CD8-positive, alpha-beta memory T cell (primary cell): Measurements from ENCODE around the gene AGRN. TPM values are rescaled to one million over a fixed set of nuclear protein-coding genes. Genes with fewer than 3 reads are reported as not detected.
A peak's percentile ranks its signal among the peaks of the same experiment; 100 is the strongest.

ENCODE experiments used
- CTCF ChIA-PET: fragments of 350-600 bp; sonication (Branson Sonifier 250); formaldehyde crosslinking; loops from one replicate; lab custom pipeline; 2021; ENCODE audit warnings: antibody characterized with exemption; lab: Charles Lee
- POLR2A ChIA-PET: fragments of 350-600 bp; sonication (Branson Sonifier 250); formaldehyde crosslinking; loops from one replicate; lab custom pipeline; 2021; ENCODE audit warnings: antibody characterized with exemption; lab: Charles Lee
- DNase-seq, 5 donors: peaks; one replicate each; pipeline versions ENCODE4 v3.0.0 to v3.0.0-alpha.2; 2020 to 2022; ENCODE audit warnings: mixed read lengths in 1 of 5
- H3K27ac ChIP-seq: one replicate; pipeline ENCODE4 v1.7.0; 2013; ENCODE audit warnings: low read depth, mild to moderate bottlenecking, low read length, moderate library complexity
- H3K27me3 ChIP-seq: 2 replicates; pipeline ENCODE4 v1.7.0; 2013; ENCODE audit warnings: low read length, mild to moderate bottlenecking; ENCODE audit not compliant: insufficient read depth, poor library complexity, severe bottlenecking
- H3K36me3 ChIP-seq: 2 replicates; pipeline ENCODE4 v1.7.0; 2013; ENCODE audit warnings: mild to moderate bottlenecking, low read length, moderate library complexity; ENCODE audit not compliant: insufficient read depth
- H3K4me1 ChIP-seq: 2 replicates; pipeline ENCODE4 v1.7.0; 2013; ENCODE audit warnings: mild to moderate bottlenecking, low read length, moderate library complexity; ENCODE audit not compliant: insufficient read depth
- H3K4me3 ChIP-seq: 2 replicates; pipeline ENCODE4 v1.7.0; 2013; ENCODE audit warnings: mild to moderate bottlenecking, low read length
- H3K9me3 ChIP-seq: 2 replicates; pipeline ENCODE4 v1.7.0; 2013; ENCODE audit warnings: mild to moderate bottlenecking, low read length
- H3K27ac Mint-ChIP-seq, 8 donors: one replicate each; pipeline ENCODE4 v1.8.0; 2020 to 2021; ENCODE audit warnings: mixed read lengths in 8 of 8, mild to moderate bottlenecking in 6 of 8, inconsistent platforms in 3 of 8, moderate library complexity in 3 of 8
- H3K27me3 Mint-ChIP-seq, 2 donors: one replicate each; pipeline ENCODE4 v1.8.0; 2020 to 2021; ENCODE audit warnings: mixed read lengths in 2 of 2, mild to moderate bottlenecking in 1 of 2, moderate library complexity in 1 of 2
- H3K36me3 Mint-ChIP-seq, 3 donors: one replicate each; pipeline ENCODE4 v1.8.0; 2020 to 2021; ENCODE audit warnings: mixed read lengths in 3 of 3, inconsistent platforms in 1 of 3, mild to moderate bottlenecking in 1 of 3
- H3K4me1 Mint-ChIP-seq, 3 donors: one replicate each; pipeline ENCODE4 v1.8.0; 2020 to 2021; ENCODE audit warnings: mixed read lengths in 3 of 3, inconsistent platforms in 1 of 3, mild to moderate bottlenecking in 1 of 3
- H3K4me3 Mint-ChIP-seq, 7 donors: one replicate each; pipeline ENCODE4 v1.8.0; 2020 to 2021; ENCODE audit warnings: mixed read lengths in 7 of 7, mild to moderate bottlenecking in 6 of 7, moderate library complexity in 4 of 7, inconsistent platforms in 2 of 7
- H3K9me3 Mint-ChIP-seq, 5 donors: one replicate each; pipeline ENCODE4 v1.8.0; 2020 to 2022; ENCODE audit warnings: mixed read lengths in 5 of 5, mild to moderate bottlenecking in 3 of 5, moderate library complexity in 2 of 5, inconsistent platforms in 1 of 5
- polyA plus RNA-seq: library from polyadenylated mRNA; unstranded; fragments of 300-500 nt; fragmentation: Illumina TruSeq; gene quantifications from one replicate; pipeline ENCODE4 v1.2.3, GENCODE V29; 2021
- total RNA-seq, 2 experiments: library from RNA; stranded (reverse); gene quantifications; one replicate each; pipeline ENCODE4 v1.2.3, GENCODE V29; 2021

AGRN gene
- total and polyA plus RNA-seq, 3 experiments from 2014 or later = 7.1 to 8.0 TPM; not detected in 1

GRCh38 chr1:1084372-1085170 lies 64.7 kb downstream of the AGRN start:
- Histone ChIP-seq H3K4me3 (no peak overlapping the region), H3K36me3 (no peaks in the 10 kb centered on the region), H3K9me3 (no peaks in the 10 kb centered on the region), H3K4me1 (peaks cover 7% of the 10 kb centered on the region), H3K27me3 (no peaks in the 10 kb centered on the region), H3K27ac (no peak overlapping the region)
- H3K27me3 Mint-ChIP-seq = no peaks in the 10 kb centered on the region
- H3K4me1 Mint-ChIP-seq = peaks cover 0 to 4% (median 0%) of the 10 kb centered on the region in 3 donors
- H3K4me3 Mint-ChIP-seq = no peak overlapping the region
- no peak for DNase-seq
- H3K9me3 Mint-ChIP-seq = no peaks in the 10 kb centered on the region
- H3K27ac Mint-ChIP-seq = peak overlapping the region in 1 of 8 donors; percentile 60
- peaks cover 0 to 2% (median 2%) of the 10 kb centered on the region in 3 donors for H3K36me3 Mint-ChIP-seq
- POLR2A ChIA-PET = no interaction called here
- CTCF ChIA-PET = no interaction called here

GRCh38 chr1:1085171-1085841 lies 65.4 kb downstream of the AGRN start:
- no peaks in the 10 kb centered on the region for H3K9me3 ChIP-seq
- H3K27ac ChIP-seq = no peak overlapping the region
- no peak overlapping the region for H3K4me3 ChIP-seq
- Mint-ChIP-seq H3K4me3 (no peak overlapping the region), H3K4me1 (no peaks in the 10 kb centered on the region), H3K36me3 (peaks cover 0 to 2% (median 2%) of the 10 kb centered on the region in 3 donors), H3K9me3 (no peaks in the 10 kb centered on the region), H3K27ac (no peak overlapping the region), H3K27me3 (no peaks in the 10 kb centered on the region)
- H3K27me3 ChIP-seq = no peaks in the 10 kb centered on the region
- no peaks in the 10 kb centered on the region for H3K36me3 ChIP-seq
- CTCF ChIA-PET = no interaction called here
- DNase-seq = peak in 1 of 5 donors; percentile 43
- no peaks in the 10 kb centered on the region for H3K4me1 ChIP-seq
- POLR2A ChIA-PET = no interaction called here

- H3K27me3 ChIP-seq = no peaks in the 10 kb centered on the region
- H3K27ac ChIP-seq = no peak overlapping the region
- Mint-ChIP-seq H3K9me3 (no peaks in the 10 kb centered on the region), H3K4me3 (no peak overlapping the region), H3K4me1 (no peaks in the 10 kb centered on the region), H3K27me3 (no peaks in the 10 kb centered on the region), H3K36me3 (peaks cover 0 to 2% (median 2%) of the 10 kb centered on the region in 3 donors), H3K27ac (no peak overlapping the region)
- H3K4me3 ChIP-seq = no peak overlapping the region
- no peaks in the 10 kb centered on the region for H3K36me3 ChIP-seq
- DNase-seq = peak in 1 of 5 donors; percentile 42
- ChIA-PET POLR2A (no interaction called here), CTCF (no interaction called here)
- H3K4me1 ChIP-seq = no peaks in the 10 kb centered on the region
- no peaks in the 10 kb centered on the region for H3K9me3 ChIP-seq
These were observed 66.3 kb downstream of the AGRN start for GRCh38 chr1:1085911-1086841.

GRCh38 chr1:1086911-1087341 lies 67.0 kb downstream of the AGRN start:
- H3K36me3 Mint-ChIP-seq = peaks cover 0 to 2% (median 2%) of the 10 kb centered on the region in 3 donors
- Histone ChIP-seq H3K4me1 (no peaks in the 10 kb centered on the region), H3K9me3 (no peaks in the 10 kb centered on the region), H3K27ac (no peak overlapping the region), H3K4me3 (no peak overlapping the region), H3K27me3 (no peaks in the 10 kb centered on the region), H3K36me3 (no peaks in the 10 kb centered on the region)
- no peaks in the 10 kb centered on the region for H3K9me3 Mint-ChIP-seq
- no peak overlapping the region for H3K27ac Mint-ChIP-seq
- no peaks in the 10 kb centered on the region for H3K4me1 Mint-ChIP-seq
- POLR2A ChIA-PET = no interaction called here
- CTCF ChIA-PET = no interaction called here
- DNase-seq = peak in 1 of 5 donors; percentile 29
- no peaks in the 10 kb centered on the region for H3K27me3 Mint-ChIP-seq
- no peak overlapping the region for H3K4me3 Mint-ChIP-seq

GRCh38 chr1:1087351-1088028 lies 67.6 kb downstream of the AGRN start:
- Mint-ChIP-seq H3K36me3 (peaks cover 0 to 2% (median 2%) of the 10 kb centered on the region in 3 donors), H3K27ac (no peak overlapping the region), H3K4me3 (no peak overlapping the region), H3K4me1 (no peaks in the 10 kb centered on the region), H3K9me3 (no peaks in the 10 kb centered on the region), H3K27me3 (no peaks in the 10 kb centered on the region)
- H3K4me1 ChIP-seq = no peaks in the 10 kb centered on the region
- peak in 1 of 5 donors; percentile 36 for DNase-seq
- H3K4me3 ChIP-seq = no peak overlapping the region
- H3K9me3 ChIP-seq = no peaks in the 10 kb centered on the region
- CTCF ChIA-PET = no interaction called here
- H3K36me3 ChIP-seq = no peaks in the 10 kb centered on the region
- H3K27me3 ChIP-seq = no peaks in the 10 kb centered on the region
- no peak overlapping the region for H3K27ac ChIP-seq
- POLR2A ChIA-PET = no interaction called here

- POLR2A ChIA-PET = no interaction called here
- peak in 1 of 5 donors; percentile 39 for DNase-seq
These were observed 68.3 kb downstream of the AGRN start for GRCh38 chr1:1088029-1088800.

More at GRCh38 chr1:1088029-1088800, 68.3 kb downstream of the AGRN start:
- Histone ChIP-seq H3K27me3 (no peaks in the 10 kb centered on the region), H3K4me1 (no peaks in the 10 kb centered on the region), H3K27ac (no peak overlapping the region), H3K9me3 (no peaks in the 10 kb centered on the region), H3K36me3 (no peaks in the 10 kb centered on the region), H3K4me3 (no peak overlapping the region)
- Mint-ChIP-seq H3K27ac (no peak overlapping the region), H3K9me3 (no peaks in the 10 kb centered on the region), H3K4me1 (no peaks in the 10 kb centered on the region), H3K36me3 (peaks cover under 1 to 3% (median 2%) of the 10 kb centered on the region in 3 donors), H3K27me3 (no peaks in the 10 kb centered on the region), H3K4me3 (no peak overlapping the region)
- CTCF ChIA-PET = no interaction called here
